GM06990 (cell line): ENCODE data around the gene GRIN3B.

Experiments
- DNase-seq: peaks from one replicate; pipeline ENCODE4 v3.0.0-alpha.2; 2011; ENCODE audit not compliant: insufficient read length; ENCODE audit errors: extremely low read depth
- H3K27me3 ChIP-seq: replicated peaks from 2 replicates; pipeline ENCODE4 v1.6.0; 2011; ENCODE audit warnings: low read length; ENCODE audit not compliant: control insufficient read depth, insufficient read depth
- H3K36me3 ChIP-seq: 2 replicates; pipeline ENCODE4 v1.5.1; 2011; ENCODE audit warnings: low read length; ENCODE audit not compliant: control insufficient read depth, insufficient read depth
- H3K4me3 ChIP-seq: replicated peaks from 2 replicates; pipeline ENCODE4 v1.5.1; 2011; ENCODE audit warnings: low read depth, mild to moderate bottlenecking, control low read depth, low read length
- TF ChIP-seq, protein P1 (sequence below): IDR thresholded peaks from 2 replicates; pipeline ENCODE4 v1.5.1; 2011; ENCODE audit warnings: low read length, control low read depth, mild to moderate bottlenecking, inconsistent platforms; ENCODE audit not compliant: insufficient read depth, poor library complexity, severe bottlenecking

Gene GRIN3B

DNA sequence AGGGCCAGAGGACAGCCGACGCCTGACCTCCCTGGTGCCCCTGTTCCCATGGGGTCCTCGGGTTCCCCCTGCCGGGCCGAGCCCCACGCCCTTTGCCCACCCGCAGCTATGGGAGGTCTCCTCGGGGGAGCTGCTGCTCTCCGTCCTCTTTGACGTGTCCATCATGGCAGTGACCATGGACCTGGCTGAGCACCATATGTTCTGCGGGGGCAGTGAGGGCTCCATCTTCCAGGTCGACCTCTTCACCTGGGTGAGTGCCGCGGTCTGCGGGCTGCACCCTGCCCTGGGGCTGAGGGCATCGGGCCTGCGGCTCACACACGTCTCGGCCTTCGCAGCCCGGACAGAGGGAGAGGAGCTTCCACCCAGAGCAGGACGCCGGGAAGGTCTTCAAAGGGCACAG, 9.5 kb upstream of the GRIN3B start:
- Histone ChIP-seq H3K36me3 (peaks cover 20% of the 10 kb centered on the region), H3K4me3 (no peak overlapping the region), H3K27me3 (no peaks in the 10 kb centered on the region)
- TF ChIP-seq, protein P1, sequence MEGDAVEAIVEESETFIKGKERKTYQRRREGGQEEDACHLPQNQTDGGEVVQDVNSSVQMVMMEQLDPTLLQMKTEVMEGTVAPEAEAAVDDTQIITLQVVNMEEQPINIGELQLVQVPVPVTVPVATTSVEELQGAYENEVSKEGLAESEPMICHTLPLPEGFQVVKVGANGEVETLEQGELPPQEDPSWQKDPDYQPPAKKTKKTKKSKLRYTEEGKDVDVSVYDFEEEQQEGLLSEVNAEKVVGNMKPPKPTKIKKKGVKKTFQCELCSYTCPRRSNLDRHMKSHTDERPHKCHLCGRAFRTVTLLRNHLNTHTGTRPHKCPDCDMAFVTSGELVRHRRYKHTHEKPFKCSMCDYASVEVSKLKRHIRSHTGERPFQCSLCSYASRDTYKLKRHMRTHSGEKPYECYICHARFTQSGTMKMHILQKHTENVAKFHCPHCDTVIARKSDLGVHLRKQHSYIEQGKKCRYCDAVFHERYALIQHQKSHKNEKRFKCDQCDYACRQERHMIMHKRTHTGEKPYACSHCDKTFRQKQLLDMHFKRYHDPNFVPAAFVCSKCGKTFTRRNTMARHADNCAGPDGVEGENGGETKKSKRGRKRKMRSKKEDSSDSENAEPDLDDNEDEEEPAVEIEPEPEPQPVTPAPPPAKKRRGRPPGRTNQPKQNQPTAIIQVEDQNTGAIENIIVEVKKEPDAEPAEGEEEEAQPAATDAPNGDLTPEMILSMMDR = no peak
- DNase-seq = no peak

DNA sequence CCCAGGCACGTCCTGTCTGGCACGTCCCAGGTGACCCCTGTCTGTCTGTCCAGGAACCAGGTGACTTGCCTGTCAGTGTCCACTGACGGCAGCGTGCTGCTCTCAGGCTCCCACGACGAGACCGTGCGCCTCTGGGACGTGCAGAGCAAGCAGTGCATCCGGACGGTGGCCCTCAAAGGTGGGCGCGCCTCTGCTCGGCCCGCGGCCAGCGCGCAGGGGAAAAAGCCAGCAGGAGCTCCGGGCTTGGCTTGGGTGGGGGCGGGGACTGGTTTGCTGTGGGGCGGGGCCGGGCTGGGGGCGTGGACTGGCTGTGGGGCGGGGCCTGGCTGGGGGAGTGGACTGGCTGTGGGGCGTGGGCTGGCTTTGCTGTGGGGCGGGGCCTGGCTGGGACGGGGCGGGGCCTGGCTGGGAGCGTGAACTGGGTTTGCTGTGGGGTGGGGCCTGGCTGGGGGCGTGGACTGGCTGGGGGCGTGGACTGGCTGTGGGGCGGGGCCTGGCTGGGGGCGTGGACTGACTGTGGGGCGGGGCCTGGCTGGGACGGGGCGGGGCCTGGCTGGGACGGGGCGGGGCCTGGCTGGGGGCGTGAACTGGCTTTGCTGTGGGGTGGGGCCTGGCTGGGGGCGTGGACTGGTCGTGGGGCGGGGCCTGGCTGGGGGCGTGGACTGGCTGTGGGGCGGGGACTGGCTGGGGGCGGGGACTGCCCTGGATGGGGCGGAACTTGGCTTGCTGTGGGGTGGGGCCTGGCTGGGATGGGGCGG, 8.9 kb upstream of the GRIN3B start:
- peaks cover 17% of the 10 kb centered on the region for H3K36me3 ChIP-seq
- TF ChIP-seq, protein P1 = no peak
- DNase-seq = no peak

DNA sequence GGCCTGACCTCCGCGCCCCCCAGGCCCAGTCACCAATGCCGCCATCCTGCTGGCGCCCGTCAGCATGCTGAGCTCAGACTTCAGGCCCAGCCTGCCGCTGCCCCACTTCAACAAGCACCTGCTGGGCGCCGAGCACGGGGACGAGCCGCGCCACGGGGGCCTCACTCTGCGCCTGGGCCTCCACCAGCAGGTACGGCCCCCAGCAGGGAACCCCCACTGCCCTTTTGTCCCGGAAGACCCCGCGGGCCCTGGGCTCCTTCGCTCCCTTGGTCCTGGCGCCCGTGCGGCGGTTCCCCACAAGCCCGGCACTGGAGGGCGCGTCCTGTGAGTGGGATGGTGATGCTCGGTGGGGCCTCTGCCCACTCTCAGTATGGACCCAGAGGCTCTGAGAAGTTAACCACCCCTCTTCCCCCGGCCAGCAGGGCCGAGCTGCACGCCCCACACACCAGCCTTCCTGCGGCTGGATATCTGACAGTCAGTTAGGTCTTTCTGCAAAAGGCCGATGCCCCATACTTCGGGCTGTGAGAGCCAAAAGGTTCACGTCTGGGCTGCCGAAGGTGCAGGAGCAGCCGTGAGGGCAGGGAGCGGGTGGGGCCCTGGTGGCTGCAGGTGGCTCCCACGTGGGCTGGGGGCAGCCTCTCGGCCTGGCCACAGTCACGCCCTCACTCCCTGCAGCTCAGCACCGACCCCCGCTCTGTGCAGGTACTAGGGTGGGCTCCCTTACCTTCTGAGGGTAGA, 8.1 kb upstream of the GRIN3B start:
- TF ChIP-seq, protein P1 = no peak
- Histone ChIP-seq H3K36me3 (peaks cover 16% of the 10 kb centered on the region), H3K4me3 (no peak overlapping the region), H3K27me3 (no peaks in the 10 kb centered on the region)
- no peak for DNase-seq

More for the DNA sequence above, 8.9 kb upstream of the GRIN3B start:
- Histone ChIP-seq H3K27me3 (no peaks in the 10 kb centered on the region), H3K4me3 (no peak overlapping the region)

DNA sequence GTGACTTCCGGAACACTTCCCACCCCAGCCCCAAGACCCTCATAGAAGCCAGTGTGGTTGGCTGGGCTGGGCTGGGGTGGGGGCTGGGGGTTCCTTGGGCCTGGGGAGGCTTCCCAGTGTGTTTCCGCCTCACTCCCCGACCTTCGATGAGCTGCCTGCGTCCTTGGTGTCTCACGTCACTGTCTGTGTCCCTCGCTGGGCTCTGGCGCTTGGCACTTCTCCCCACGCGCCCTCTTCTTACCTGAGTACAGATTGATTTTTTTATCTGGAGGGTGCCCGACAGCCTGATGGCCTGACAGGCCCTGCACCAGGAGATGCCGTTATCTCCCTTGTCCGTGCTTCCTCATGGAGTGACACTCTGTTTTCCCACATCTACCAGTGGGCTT, 7.6 kb upstream of the GRIN3B start:
- H3K36me3 ChIP-seq = peaks cover 16% of the 10 kb centered on the region
- no peaks in the 10 kb centered on the region for H3K27me3 ChIP-seq
- DNase-seq = no peak
- H3K4me3 ChIP-seq = no peak overlapping the region
- TF ChIP-seq, protein P1 = no peak

DNA sequence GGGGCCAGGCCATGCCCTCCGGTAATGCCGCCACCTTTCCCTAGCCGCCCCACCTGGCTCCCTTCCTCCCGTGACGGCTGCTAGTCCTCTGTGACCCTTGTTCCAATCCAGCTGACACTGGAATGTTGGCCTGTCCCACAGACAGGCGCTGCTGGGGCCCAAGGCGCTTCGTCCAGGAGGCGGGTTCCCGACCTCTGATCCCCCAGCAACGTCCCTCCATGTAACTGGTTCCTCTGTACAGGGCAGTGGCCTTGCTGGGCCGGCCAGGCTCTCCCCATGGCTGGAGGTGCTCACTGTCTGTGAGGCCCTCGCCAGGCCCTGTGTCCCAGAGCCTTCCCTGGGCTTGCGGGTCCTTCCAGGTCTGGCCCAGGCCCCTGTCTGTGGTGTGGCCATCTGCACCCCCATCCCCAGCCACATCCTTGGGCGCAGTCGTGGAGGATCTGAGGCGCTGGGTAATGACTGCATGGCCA, 6.8 kb upstream of the GRIN3B start:
- Histone ChIP-seq H3K36me3 (peaks cover 11% of the 10 kb centered on the region), H3K4me3 (no peak overlapping the region), H3K27me3 (no peaks in the 10 kb centered on the region)
- TF ChIP-seq, protein P1 = no peak
- DNase-seq = no peak
